ENCODE data around the gene FUCA1.

DNA sequence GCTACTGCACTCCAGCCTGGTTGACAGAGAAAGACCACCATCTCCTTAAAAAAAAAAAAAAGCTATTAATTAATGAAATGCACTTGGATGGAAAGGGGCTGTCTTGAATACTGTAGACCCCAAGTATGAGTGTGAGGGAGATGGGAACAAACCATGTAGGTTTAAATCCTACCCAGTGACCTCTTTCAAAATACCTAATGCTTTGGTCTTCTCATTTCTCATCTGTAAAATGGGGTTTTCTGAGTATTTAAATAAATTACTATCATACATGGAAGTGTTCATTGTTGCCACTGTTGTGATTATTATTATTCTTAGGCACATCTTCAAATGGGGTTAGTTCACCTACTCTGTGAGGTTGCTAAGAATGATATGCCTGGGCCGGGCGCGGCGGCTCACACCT is 17.1 kb upstream of the FUCA1 start:
- TF ChIP-seq EZH2 (IDR thresholded peaks at IDR 0.05; ENCODE audit: insufficient read depth, poor library complexity, severe bottlenecking): no peak
- no peak for TF ChIP-seq EZH2phosphoT487 (IDR thresholded peaks at IDR 0.05; ENCODE audit: insufficient read depth, low read depth)
